CD14-positive monocyte (primary cell): ENCODE data around the gene SNAI1. TPM values are rescaled to one million over a fixed set of nuclear protein-coding genes. Genes with fewer than 3 reads are reported as not detected.

ENCODE experiments used
- DNase-seq, 3 donors: peaks; one replicate each; pipeline ENCODE4 v3.0.0-alpha.2; 2011 to 2022
- H2AFZ ChIP-seq: 2 replicates; pipeline ENCODE4 v1.6.0; 2012; ENCODE audit warnings: mild to moderate bottlenecking, low read depth, low read length, inconsistent platforms; ENCODE audit not compliant: insufficient read depth, poor library complexity, severe bottlenecking
- H3K27ac ChIP-seq, 2 donors: 1 replicate in 1 of 2; 2 replicates in 1 of 2; pipeline ENCODE4 v1.5.1; 2012 to 2013; ENCODE audit warnings: low read length in 2 of 2, control low read depth in 1 of 2, inconsistent platforms in 1 of 2, low read depth in 1 of 2, mild to moderate bottlenecking in 1 of 2
- H3K27me3 ChIP-seq, 2 donors: one replicate each; pipeline versions ENCODE4 v1.6.0 to v1.6.1; 2011 to 2013; ENCODE audit warnings: low read length in 2 of 2; ENCODE audit not compliant: control insufficient read depth in 2 of 2, insufficient read depth in 2 of 2
- H3K36me3 ChIP-seq, 2 donors: replicated peaks in 1 of 2; 1 replicate in 1 of 2; 2 replicates in 1 of 2; pipeline versions ENCODE4 v1.5.1 to v1.6.1; 2012 to 2013; ENCODE audit warnings: low read length in 2 of 2, control low read depth in 1 of 2, inconsistent platforms in 1 of 2, mild to moderate bottlenecking in 1 of 2; ENCODE audit not compliant: insufficient read depth in 2 of 2, control insufficient read depth in 1 of 2
- H3K4me1 ChIP-seq, 2 donors: 1 replicate in 1 of 2; 2 replicates in 1 of 2; pipeline versions ENCODE4 v1.5.1 to v1.6.1; 2012 to 2013; ENCODE audit warnings: low read length in 2 of 2, control low read depth in 1 of 2, inconsistent platforms in 1 of 2, mild to moderate bottlenecking in 1 of 2, moderate library complexity in 1 of 2; ENCODE audit not compliant: insufficient read depth in 2 of 2, control insufficient read depth in 1 of 2
- H3K4me2 ChIP-seq: replicated peaks from 2 replicates; pipeline ENCODE3; 2012; ENCODE audit warnings: low read length, moderate library complexity, mild to moderate bottlenecking; ENCODE audit not compliant: poor library complexity, severe bottlenecking; ENCODE audit errors: extremely low read depth
- H3K4me3 ChIP-seq, 3 experiments: fragments of 200-600 bp in 1 of 3; sonication (generic) in 1 of 3; replicated peaks in 1 of 3; 1 replicate in 2 of 3; 2 replicates in 1 of 3; pipeline ENCODE4 v1.5.1; 2011 to 2013; ENCODE audit warnings: low read length in 3 of 3, mild to moderate bottlenecking in 3 of 3, control low read depth in 2 of 3, low read depth in 2 of 3, inconsistent platforms in 1 of 3, moderate library complexity in 1 of 3
- H3K79me2 ChIP-seq: 2 replicates; pipeline ENCODE4 v1.6.0; 2012; ENCODE audit warnings: mild to moderate bottlenecking, control low read depth, inconsistent platforms, low read length, moderate library complexity; ENCODE audit not compliant: insufficient read depth
- H3K9ac ChIP-seq: 2 replicates; pipeline ENCODE4 v1.6.0; 2017; ENCODE audit warnings: low read length, mild to moderate bottlenecking; ENCODE audit not compliant: insufficient read depth, poor library complexity, severe bottlenecking
- H3K9me3 ChIP-seq, 2 donors: replicated peaks in 1 of 2; 1 replicate in 1 of 2; 2 replicates in 1 of 2; pipeline versions ENCODE4 v1.5.1 to v1.6.1; 2012 to 2013; ENCODE audit warnings: low read length in 2 of 2, control low read depth in 1 of 2; ENCODE audit not compliant: control insufficient read depth in 1 of 2, insufficient read depth in 1 of 2
- H4K20me1 ChIP-seq: 2 replicates; pipeline ENCODE4 v1.6.0; 2012; ENCODE audit warnings: mild to moderate bottlenecking, low read length, control low read depth, moderate library complexity; ENCODE audit not compliant: insufficient read depth
- H3K27ac Mint-ChIP-seq, 7 donors: one replicate each; pipeline ENCODE4 v1.8.0; 2020; ENCODE audit warnings: mild to moderate bottlenecking in 7 of 7, mixed read lengths in 7 of 7, moderate library complexity in 6 of 7, inconsistent platforms in 2 of 7
- H3K27me3 Mint-ChIP-seq, 3 donors: one replicate each; pipeline ENCODE4 v1.8.0; 2021 to 2022; ENCODE audit warnings: low read depth in 3 of 3, mild to moderate bottlenecking in 3 of 3, mixed read lengths in 3 of 3, moderate library complexity in 3 of 3, inconsistent platforms in 1 of 3
- H3K36me3 Mint-ChIP-seq, 2 donors: one replicate each; pipeline ENCODE4 v1.8.0; 2020; ENCODE audit warnings: mixed read lengths in 2 of 2, inconsistent platforms in 1 of 2, mild to moderate bottlenecking in 1 of 2
- H3K4me1 Mint-ChIP-seq: one replicate; pipeline ENCODE4 v1.8.0; 2020; ENCODE audit warnings: mild to moderate bottlenecking, mixed read lengths
- H3K4me3 Mint-ChIP-seq, 2 donors: one replicate each; pipeline ENCODE4 v1.8.0; 2020; ENCODE audit warnings: mild to moderate bottlenecking in 2 of 2, mixed read lengths in 2 of 2, moderate library complexity in 1 of 2
- H3K9me3 Mint-ChIP-seq, 7 donors: one replicate each; pipeline ENCODE4 v1.8.0; 2020 to 2022; ENCODE audit warnings: mixed read lengths in 7 of 7, mild to moderate bottlenecking in 6 of 7, moderate library complexity in 6 of 7, inconsistent platforms in 2 of 7
- CTCF ChIP-seq: fragments of 200-600 bp; IDR thresholded peaks from one replicate; pipeline ENCODE4 v1.8.0; 2022; ENCODE audit warnings: antibody characterized with exemption, mild to moderate bottlenecking
- WGBS: methylation state at CpG from one replicate; pipeline ENCODE4 v1.1.5; 2013; ENCODE audit warnings: missing lambda C conversion rate; ENCODE audit not compliant: insufficient coverage; 5-methylcytosine and 5-hydroxymethylcytosine counted together
- intact Hi-C, 2 donors: fragments of 100-400 bp; cut with micrococcal nuclease; formaldehyde crosslinking; loops; one replicate each; pipeline versions ENCODE4 v1.15.0 to v1.15.1; 2023
- polyA plus RNA-seq, 3 donors: library from polyadenylated mRNA; depleted of rRNA in 1 of 3; unstranded in 2 of 3; stranded (reverse) in 1 of 3; fragments of 300-500 nt in 2 of 3; fragments of >200 nt in 1 of 3; fragmentation: Illumina TruSeq in 2 of 3; gene quantifications; 1 replicate in 2 of 3; 2 replicates in 1 of 3; pipeline ENCODE4 v1.2.3, GENCODE V29; 2012 to 2021

Gene SNAI1
- polyA plus RNA-seq, 3 donors, result 2.4 to 181 (median 2.6) TPM

DNA sequence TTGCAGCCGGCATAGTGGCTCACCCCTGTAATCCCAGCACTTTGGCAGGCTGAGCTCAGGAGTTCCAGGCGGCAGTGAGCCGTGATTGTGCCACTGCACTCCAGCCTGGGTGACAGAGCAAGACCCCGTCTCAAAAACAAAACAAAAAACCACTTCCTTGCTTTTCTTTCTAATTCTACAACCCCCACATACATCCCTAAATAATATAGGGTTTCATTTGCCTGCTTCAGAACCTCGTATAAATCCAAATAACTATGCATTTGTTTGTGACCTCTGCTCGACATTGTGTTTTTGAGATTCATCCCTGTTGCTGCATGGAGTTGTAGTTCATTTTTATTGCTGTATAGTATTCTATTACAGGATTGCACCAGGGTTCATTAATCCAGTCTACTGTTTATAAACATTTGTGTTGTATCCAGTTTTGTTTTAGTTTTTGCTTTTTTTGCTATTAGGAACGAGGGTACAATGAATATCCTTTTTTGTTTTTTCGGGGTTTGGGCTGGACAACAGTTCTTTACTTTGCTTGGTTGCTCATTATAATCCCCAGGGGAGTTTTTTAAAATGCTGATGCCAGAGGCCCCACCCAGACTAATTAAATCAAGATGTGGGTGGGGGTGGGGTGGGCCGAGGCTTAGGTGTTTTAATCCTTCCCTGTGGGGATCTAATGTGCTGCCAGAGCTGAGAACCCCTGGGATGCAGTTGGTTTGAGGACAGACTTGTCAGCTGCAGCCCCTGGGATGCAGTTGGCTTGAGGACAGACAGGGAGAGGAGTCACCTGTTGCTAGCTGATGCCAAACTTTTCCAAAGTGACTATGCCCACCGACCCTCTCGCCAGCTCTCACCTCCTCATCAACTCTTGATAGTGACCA is 2.4 kb upstream of the SNAI1 start:
- Histone ChIP-seq H3K4me1 (peaks cover 23 to 48% of the 10 kb centered on the region in 2 donors), H4K20me1 (peaks cover 24% of the 10 kb centered on the region), H3K27me3 (peaks cover 0 to 10% of the 10 kb centered on the region in 2 donors), H3K9me3 (no peaks in the 10 kb centered on the region), H3K9ac (no peak overlapping the region), H3K27ac (no peak overlapping the region), H3K4me3 (no peak overlapping the region), H2AFZ (no peak overlapping the region), H3K79me2 (peaks cover 7% of the 10 kb centered on the region), H3K36me3 (no peaks in the 10 kb centered on the region), H3K4me2 (no peak overlapping the region)
- WGBS, result 80% methylated on average over 6 of the region's 11 CpGs
- Mint-ChIP-seq H3K4me3 (no peak overlapping the region), H3K27ac (peak overlapping the region in 2 of 7 donors; percentile 14 to 64), H3K27me3 (peaks cover 22 to 27% (median 25%) of the 10 kb centered on the region in 3 donors), H3K4me1 (peaks cover 39% of the 10 kb centered on the region), H3K9me3 (no peaks in the 10 kb centered on the region), H3K36me3 (peaks cover 8 to 12% of the 10 kb centered on the region in 2 donors)
- no peak for DNase-seq
- TF ChIP-seq CTCF, result no peak
- intact Hi-C loops, result no loop called here

- Mint-ChIP-seq H3K27ac (peak overlapping the region in 3 of 7 donors; percentile 79 to 84 (median 79)), H3K36me3 (peaks cover 8 to 12% of the 10 kb centered on the region in 2 donors), H3K4me1 (peaks cover 44% of the 10 kb centered on the region), H3K27me3 (peaks cover 20 to 27% (median 22%) of the 10 kb centered on the region in 3 donors), H3K4me3 (peak overlapping the region in 1 of 2 donors; percentile 85), H3K9me3 (no peaks in the 10 kb centered on the region)
- H3K4me1 ChIP-seq, result peaks cover 23 to 58% of the 10 kb centered on the region in 2 donors
- H3K4me2 ChIP-seq, result peak overlapping the region; percentile 89
- H3K27ac ChIP-seq, result no peak overlapping the region
- no peak overlapping the region for H3K4me3 ChIP-seq
- peaks cover 0 to 10% of the 10 kb centered on the region in 2 donors for H3K27me3 ChIP-seq
- no peak for TF ChIP-seq CTCF
- peak overlapping the region; percentile 39 for H3K9ac ChIP-seq
- WGBS, result 83% methylated on average over 16 of the region's 23 CpGs
- H4K20me1 ChIP-seq, result peaks cover 33% of the 10 kb centered on the region
- H3K9me3 ChIP-seq, result no peaks in the 10 kb centered on the region
- intact Hi-C loops, result no loop called here
- H2AFZ ChIP-seq, result no peak overlapping the region
- peaks cover 7% of the 10 kb centered on the region for H3K79me2 ChIP-seq
- H3K36me3 ChIP-seq, result no peaks in the 10 kb centered on the region
- no peak for DNase-seq
These were observed 1.3 kb upstream of the SNAI1 start for GRCh38 chr20:49981218-49982071.
